Lung (tissue), 12 donors: Measurements from ENCODE around the gene PARD3. TPM values are rescaled to one million over a fixed set of nuclear protein-coding genes. Genes with fewer than 3 reads are reported as not detected.
"Not testable (repeated sequence)": the region's sequence is repeated elsewhere in the genome, so short reads cannot be mapped to it uniquely, and the experiment has no call there.

ENCODE experiments used
- ATAC-seq: fragments of 200-7000 bp; cut with Tn5 transposase; one replicate; pipeline ENCODE4 v1.9.1; 2020; ENCODE audit warnings: moderate number of reproducible peaks; ENCODE audit not compliant: insufficient read depth, low FRiP score
- DNase-seq, 3 donors: peaks; one replicate each; pipeline ENCODE4 v3.0.0-alpha.2; 2013 to 2017
- H3K27ac ChIP-seq, 2 donors: one replicate each; pipeline ENCODE4 v1.5.1; 2013; ENCODE audit warnings: mild to moderate bottlenecking in 2 of 2, moderate library complexity in 2 of 2, control low read depth in 1 of 2, inconsistent platforms in 1 of 2, low read depth in 1 of 2, low read length in 1 of 2
- H3K27me3 ChIP-seq, 3 donors: one replicate each; pipeline ENCODE4 v1.5.1; 2013; ENCODE audit warnings: low read length in 2 of 3; ENCODE audit not compliant: control insufficient read depth in 3 of 3, insufficient read depth in 3 of 3
- H3K36me3 ChIP-seq, 4 donors: one replicate each; pipeline ENCODE4 v1.5.1; 2013; ENCODE audit warnings: low read length in 4 of 4, mild to moderate bottlenecking in 1 of 4, moderate library complexity in 1 of 4; ENCODE audit not compliant: control insufficient read depth in 4 of 4, insufficient read depth in 4 of 4
- H3K4me1 ChIP-seq, 5 donors: one replicate each; pipeline ENCODE4 v1.5.1; 2013; ENCODE audit warnings: low read length in 5 of 5, mild to moderate bottlenecking in 2 of 5, moderate library complexity in 1 of 5; ENCODE audit not compliant: control insufficient read depth in 5 of 5, insufficient read depth in 5 of 5
- H3K4me3 ChIP-seq: one replicate; pipeline ENCODE4 v1.5.1; 2013; ENCODE audit warnings: mild to moderate bottlenecking, control low read depth, moderate library complexity
- H3K9ac ChIP-seq, 2 donors: one replicate each; pipeline ENCODE4 v1.5.1; 2013; ENCODE audit warnings: low read length in 2 of 2, control low read depth in 1 of 2; ENCODE audit not compliant: insufficient read depth in 1 of 2
- H3K9me3 ChIP-seq, 4 donors: one replicate each; pipeline ENCODE4 v1.5.1; 2013; ENCODE audit warnings: low read length in 3 of 4, mild to moderate bottlenecking in 1 of 4, moderate library complexity in 1 of 4; ENCODE audit not compliant: control insufficient read depth in 4 of 4, insufficient read depth in 3 of 4
- whole genome bisulfite sequencing, 2 donors: extraction: QIAGEN DNeasy Blood & Tissue Kit; methylation state at CpG; one replicate each; pipeline ENCODE4 v1.1.7; 2013; 5-methylcytosine and 5-hydroxymethylcytosine counted together
- polyA plus RNA-seq, 2 donors: library from polyadenylated mRNA; stranded (reverse); fragments of 200-250 nt; gene quantifications; one replicate each; pipeline ENCODE4 v1.2.1, GENCODE V29; 2013
- total RNA-seq, 2 donors: library from RNA; depleted of rRNA in 1 of 2; stranded (reverse); fragments of >200 nt in 1 of 2; gene quantifications; one replicate each; pipeline ENCODE4 v1.2.1, GENCODE V29; 2014 to 2021
- TF ChIP-seq, protein P1 (sequence below): IDR thresholded peaks from 2 replicates; pipeline ENCODE4 v1.5.1; 2012; ENCODE audit warnings: mild to moderate bottlenecking; ENCODE audit errors: control extremely low read depth, extremely low read depth
- donor health status: control.
- donor health status: control.
- donor health status: Bipolar disorder and iron deficiency.
- donor health status: healthy.
- donor health status: DM: yes; HTN: yes; CAD: no.

Gene PARD3
- total and polyA plus RNA-seq, 4 donors, result 10.3 to 69.2 (median 27.6) TPM

DNA sequence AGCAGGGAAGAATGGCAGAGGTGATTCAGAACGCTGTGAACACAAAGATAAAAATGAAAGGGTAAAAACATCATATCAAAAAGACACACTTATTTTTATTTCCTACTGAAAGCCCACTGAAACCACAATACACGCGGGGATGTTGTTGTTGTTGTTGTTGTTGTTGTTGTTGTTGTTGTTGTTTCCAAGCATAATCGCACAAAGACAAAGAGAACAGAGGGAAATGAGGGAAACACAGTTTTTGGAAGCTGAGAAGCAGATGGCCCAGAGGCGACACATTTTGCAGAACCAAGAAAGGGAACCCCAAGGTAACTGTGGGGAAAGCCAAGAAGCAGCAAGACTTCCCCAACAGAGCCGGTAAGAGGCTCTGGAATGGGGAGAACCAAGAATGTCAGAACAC, 113.9 kb downstream of the PARD3 start:
- WGBS, 2 donors, result 80 to 88% methylated on average over 6 of the region's 6 CpGs
- no peaks in the 10 kb centered on the region for H3K9me3 ChIP-seq
- no peaks in the 10 kb centered on the region for H3K36me3 ChIP-seq
- no peak for DNase-seq
- no peak overlapping the region for H3K4me3 ChIP-seq
- peaks cover 4 to 16% (median 12%) of the 10 kb centered on the region in 5 donors for H3K4me1 ChIP-seq
- H3K27ac ChIP-seq, result no peak overlapping the region
- H3K9ac ChIP-seq, result no peak overlapping the region
- no peak for ATAC-seq
- no peaks in the 10 kb centered on the region for H3K27me3 ChIP-seq
- TF ChIP-seq, protein P1, sequence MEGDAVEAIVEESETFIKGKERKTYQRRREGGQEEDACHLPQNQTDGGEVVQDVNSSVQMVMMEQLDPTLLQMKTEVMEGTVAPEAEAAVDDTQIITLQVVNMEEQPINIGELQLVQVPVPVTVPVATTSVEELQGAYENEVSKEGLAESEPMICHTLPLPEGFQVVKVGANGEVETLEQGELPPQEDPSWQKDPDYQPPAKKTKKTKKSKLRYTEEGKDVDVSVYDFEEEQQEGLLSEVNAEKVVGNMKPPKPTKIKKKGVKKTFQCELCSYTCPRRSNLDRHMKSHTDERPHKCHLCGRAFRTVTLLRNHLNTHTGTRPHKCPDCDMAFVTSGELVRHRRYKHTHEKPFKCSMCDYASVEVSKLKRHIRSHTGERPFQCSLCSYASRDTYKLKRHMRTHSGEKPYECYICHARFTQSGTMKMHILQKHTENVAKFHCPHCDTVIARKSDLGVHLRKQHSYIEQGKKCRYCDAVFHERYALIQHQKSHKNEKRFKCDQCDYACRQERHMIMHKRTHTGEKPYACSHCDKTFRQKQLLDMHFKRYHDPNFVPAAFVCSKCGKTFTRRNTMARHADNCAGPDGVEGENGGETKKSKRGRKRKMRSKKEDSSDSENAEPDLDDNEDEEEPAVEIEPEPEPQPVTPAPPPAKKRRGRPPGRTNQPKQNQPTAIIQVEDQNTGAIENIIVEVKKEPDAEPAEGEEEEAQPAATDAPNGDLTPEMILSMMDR, result no peak

DNA sequence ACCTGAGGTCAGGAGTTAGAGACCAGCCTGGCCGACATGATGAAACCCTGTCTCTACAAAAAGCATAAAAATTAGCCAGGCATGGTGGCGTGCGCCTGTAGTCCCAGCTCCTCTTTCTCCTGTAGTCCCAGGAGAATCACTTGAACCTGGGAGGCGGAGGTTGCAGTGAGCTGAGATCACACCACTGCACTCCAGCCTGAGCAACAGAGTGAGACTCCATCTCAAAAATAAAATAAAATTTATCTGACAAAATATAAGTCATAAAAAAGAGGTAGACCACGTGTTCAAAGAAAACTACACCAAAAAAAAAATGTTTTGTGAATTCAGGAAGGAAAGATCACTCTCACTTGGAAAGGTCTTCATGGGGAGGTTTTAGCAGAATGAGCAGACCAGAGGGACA, 114.3 kb downstream of the PARD3 start:
- H3K4me3 ChIP-seq, H3K9me3 ChIP-seq, H3K9ac ChIP-seq, H3K36me3 ChIP-seq, H3K27ac ChIP-seq, H3K27me3 ChIP-seq, ATAC-seq, DNase-seq: not testable (repeated sequence)
- 86 to 88% methylated on average over 5 of the region's 5 CpGs for WGBS, 2 donors
- H3K4me1 ChIP-seq, result peaks cover 4 to 16% (median 9%) of the 10 kb centered on the region in 5 donors

- H3K9me3 ChIP-seq, result no peaks in the 10 kb centered on the region
- H3K4me1 ChIP-seq, result peaks cover 2 to 14% (median 5%) of the 10 kb centered on the region in 5 donors
- no peak overlapping the region for H3K9ac ChIP-seq
- peaks cover 0 to 3% (median 0%) of the 10 kb centered on the region in 4 donors for H3K36me3 ChIP-seq
- no peak for ATAC-seq
- no peaks in the 10 kb centered on the region for H3K27me3 ChIP-seq
- 86 to 88% methylated on average over 4 of the region's 4 CpGs for WGBS, 2 donors
- H3K4me3 ChIP-seq, result no peak overlapping the region
- H3K27ac ChIP-seq, result no peak overlapping the region
- DNase-seq, result no peak
- TF ChIP-seq, protein P1, result no peak
These were observed 115.1 kb downstream of the PARD3 start for GRCh38 chr10:34699904-34700517.

DNA sequence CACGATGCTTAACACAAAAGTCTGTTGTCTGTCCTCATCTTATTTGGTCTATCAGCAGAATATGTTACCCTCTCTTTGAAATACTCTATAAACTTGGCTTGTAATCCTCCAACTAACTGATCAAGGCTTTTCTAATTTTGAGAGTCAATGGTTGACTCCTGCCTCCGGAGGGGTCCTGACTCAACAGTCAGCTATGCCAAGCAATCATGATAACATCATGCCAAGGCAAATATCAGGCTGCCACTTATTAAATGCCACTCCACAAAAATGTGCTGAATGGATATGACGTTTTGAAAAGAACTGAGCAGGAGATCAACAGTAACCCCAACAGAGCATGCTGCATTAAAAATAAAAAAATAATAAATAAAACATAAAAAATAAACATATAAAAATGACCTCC, 116.1 kb downstream of the PARD3 start:
- DNase-seq (no peak), ATAC-seq (peak; percentile 66)
- no peak overlapping the region for H3K9ac ChIP-seq
- peaks cover 2 to 17% (median 4%) of the 10 kb centered on the region in 5 donors for H3K4me1 ChIP-seq
- WGBS, 2 donors, result 43 to 70% methylated on average over 3 of the region's 3 CpGs
- H3K9me3 ChIP-seq, result no peaks in the 10 kb centered on the region
- no peak overlapping the region for H3K27ac ChIP-seq
- peaks cover 0 to 3% (median 1%) of the 10 kb centered on the region in 4 donors for H3K36me3 ChIP-seq
- H3K4me3 ChIP-seq, result no peak overlapping the region
- TF ChIP-seq, protein P1, result no peak
- no peaks in the 10 kb centered on the region for H3K27me3 ChIP-seq
